Measurements from ENCODE around the gene RGS19.

DNA sequence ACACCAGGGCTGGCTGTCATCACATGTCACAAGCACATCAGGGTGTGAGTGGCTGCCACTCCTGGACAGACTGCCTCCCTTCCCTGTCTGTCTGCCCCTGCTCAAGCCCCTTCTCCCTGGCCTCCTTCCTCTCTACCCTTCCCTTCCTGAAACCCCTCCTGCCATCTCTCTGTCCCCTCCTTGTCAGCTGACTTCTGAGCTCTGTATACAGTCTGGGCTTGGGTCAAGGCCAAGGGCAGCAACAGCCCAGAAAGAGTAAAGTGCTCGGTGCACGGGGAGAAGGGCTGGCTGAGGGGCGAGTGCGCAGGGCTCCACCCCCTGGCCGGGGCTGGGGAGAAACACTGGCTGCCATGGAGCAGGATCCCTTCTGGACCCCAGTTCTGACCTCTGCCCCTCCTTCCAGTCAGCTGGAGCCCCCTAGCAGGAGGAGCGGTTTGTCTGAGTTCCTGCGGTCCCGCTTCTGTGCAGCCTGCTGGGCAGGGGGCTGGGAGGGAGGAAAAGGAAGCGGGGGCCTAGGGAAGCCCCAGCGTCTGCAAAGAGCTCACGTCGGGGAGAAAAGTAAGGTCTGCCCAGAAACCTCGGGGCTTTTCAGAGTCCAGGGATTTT, 2.9 kb upstream of the RGS19 start:
- TF ChIP-seq, protein P1, sequence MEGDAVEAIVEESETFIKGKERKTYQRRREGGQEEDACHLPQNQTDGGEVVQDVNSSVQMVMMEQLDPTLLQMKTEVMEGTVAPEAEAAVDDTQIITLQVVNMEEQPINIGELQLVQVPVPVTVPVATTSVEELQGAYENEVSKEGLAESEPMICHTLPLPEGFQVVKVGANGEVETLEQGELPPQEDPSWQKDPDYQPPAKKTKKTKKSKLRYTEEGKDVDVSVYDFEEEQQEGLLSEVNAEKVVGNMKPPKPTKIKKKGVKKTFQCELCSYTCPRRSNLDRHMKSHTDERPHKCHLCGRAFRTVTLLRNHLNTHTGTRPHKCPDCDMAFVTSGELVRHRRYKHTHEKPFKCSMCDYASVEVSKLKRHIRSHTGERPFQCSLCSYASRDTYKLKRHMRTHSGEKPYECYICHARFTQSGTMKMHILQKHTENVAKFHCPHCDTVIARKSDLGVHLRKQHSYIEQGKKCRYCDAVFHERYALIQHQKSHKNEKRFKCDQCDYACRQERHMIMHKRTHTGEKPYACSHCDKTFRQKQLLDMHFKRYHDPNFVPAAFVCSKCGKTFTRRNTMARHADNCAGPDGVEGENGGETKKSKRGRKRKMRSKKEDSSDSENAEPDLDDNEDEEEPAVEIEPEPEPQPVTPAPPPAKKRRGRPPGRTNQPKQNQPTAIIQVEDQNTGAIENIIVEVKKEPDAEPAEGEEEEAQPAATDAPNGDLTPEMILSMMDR (IDR thresholded peaks at IDR 0.05): no peak
- TF ChIP-seq EP300 (IDR thresholded peaks at IDR 0.05): no peak
